NCI-H1417 treated with DMSO at 0.1 percent for 48 hours (cell line): ENCODE measurements around the gene DYNC1LI2.

ENCODE experiments used
- DNase-seq: peaks from one replicate; lab custom pipeline; 2025; lab: John Stamatoyannopoulos, UW

Gene DYNC1LI2

DNA sequence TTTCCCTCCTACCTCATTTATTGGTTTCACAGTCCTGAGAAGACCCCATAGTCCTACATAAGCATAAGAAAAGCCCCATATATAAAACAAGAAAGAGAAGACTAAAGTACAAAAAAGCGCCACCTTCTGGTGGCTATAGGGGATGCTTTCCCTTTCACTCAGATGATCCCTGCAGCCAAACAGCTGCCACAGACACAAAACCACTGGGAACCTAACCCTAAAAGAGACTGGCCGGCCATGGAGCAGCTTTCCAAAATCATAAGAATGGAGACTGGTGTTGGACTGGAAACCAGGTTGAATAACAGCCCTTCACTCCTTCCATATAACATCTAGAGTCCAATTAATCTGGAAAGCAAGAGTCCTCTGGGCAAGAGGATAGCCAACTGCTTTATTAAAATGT is 11.4 kb downstream of the DYNC1LI2 start:
- DNase-seq, result no peak

DNA sequence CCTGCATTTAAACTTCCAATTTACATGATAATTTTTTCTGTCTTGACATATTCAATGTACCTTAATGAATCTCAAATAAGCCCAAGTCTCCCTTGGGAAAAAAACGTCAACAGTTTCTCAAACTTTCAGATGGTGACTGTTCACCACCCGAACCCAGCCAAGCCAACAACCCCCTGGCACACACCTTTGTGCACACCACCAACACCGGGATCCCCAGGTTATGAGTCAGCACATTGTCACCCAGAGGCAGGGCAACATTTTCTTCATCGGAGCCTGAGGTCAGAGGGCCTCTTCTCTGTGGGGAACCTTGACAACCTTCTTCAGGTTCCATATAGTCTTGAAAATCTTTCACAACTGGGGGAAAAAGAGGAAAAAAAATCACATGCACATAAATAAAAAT is 15.5 kb downstream of the DYNC1LI2 start:
- DNase-seq, result no peak

DNA sequence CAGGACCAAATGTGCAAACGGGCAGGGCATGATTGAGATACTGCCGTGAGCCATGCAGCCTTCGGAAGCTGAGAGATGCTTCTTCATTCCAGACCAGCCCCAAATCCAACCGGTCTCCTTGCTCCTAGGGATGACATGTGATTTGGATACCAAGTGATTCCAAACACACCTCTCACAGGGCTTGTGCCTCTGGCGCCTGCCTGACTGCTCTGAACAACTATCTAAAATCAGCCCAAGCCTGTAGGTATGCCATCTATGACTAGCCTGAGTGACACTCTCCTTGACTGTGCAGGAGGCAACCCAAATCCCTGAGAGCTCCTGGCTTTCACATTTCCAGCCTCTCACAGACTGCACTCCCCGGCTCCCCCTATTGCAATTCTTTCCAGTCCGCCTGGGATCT is 20.3 kb downstream of the DYNC1LI2 start:
- DNase-seq, result no peak

DNA sequence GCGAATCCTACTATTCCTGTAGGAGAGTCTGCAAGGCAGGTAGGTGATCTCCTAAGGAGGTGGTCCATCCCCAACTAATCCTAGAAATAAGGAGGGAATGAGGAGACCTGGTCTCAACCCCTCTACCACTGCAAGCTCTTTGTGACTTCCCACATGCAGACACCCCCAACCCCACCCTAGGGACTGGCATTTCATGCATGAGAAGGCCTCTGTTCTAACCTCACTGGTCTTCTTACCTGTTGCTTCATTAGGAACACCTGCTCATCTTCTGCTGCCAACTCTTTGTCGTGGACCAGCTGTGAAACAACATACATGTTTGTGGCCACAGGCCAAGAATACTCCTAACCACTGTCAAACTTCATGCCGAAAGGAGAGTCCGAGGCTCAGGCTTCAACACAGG is 22.6 kb downstream of the DYNC1LI2 start:
- DNase-seq, result no peak

DNA sequence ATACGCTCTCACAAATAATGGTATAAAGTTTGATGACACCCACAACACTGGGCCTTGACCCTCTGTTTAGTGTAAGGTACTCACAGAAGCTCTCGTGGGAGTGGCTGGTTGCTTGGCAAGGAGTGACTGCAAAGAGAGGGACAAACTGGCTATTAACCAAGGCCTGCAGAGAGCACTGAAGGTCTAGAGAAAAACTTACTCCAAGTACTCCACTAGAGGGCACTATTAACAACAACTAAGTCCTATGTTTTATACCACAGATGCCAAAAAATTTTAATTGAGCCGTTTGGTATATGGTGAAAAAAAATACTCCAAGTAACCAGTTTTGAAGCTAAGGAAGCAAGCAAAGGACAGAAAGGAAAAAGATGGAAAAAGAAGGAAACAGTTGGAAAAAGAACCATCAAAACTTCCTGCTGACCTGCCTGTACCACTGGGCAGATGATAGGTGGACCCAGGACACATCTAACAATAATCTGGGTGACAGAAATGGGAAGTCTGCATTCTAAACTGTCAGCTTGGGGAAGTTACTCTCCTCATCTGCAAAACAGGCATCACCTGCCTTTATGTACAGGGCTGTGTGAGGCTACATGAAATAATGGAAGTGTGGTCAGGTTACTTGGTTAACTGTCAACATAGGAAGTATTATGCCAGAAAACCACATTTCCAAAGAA is 23.2 kb downstream of the DYNC1LI2 start:
- DNase-seq, result no peak

DNA sequence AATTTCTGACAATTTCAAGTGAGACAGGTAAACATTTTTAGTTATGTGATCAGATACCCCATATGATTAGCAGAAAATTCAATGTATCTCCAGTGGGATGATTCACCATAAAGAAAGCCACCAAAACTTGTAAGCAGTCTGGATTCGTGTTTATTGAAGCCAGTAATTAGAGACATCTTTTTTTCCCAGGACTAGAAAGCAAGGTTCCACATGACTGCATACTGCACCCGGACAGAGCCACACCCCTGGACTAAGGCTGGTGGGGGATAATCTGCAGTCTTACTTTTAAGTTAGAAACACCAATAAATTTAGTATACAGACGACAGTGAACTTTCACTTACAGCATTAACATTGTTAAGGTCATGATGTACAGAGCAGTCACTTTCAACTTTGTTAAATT is 30.6 kb downstream of the DYNC1LI2 start:
- DNase-seq, result no peak

DNA sequence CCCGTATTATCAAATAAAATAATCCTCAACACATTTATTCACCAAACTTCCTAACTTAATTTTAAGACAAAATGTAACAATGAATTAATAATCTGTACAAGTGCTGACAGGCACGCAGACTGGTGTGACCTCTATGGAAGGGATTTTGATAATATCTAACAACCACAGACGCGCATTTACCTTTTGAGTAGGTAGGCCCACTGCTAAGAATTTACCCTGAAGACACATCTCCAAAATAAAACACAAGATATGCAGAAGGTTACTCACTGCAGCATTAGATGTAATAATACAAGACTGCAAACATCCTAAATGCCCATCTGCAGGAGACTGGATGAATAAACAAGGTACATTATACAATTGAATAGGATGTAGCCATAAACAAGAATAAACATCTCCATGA is 32.2 kb downstream of the DYNC1LI2 start:
- no peak for DNase-seq

DNA sequence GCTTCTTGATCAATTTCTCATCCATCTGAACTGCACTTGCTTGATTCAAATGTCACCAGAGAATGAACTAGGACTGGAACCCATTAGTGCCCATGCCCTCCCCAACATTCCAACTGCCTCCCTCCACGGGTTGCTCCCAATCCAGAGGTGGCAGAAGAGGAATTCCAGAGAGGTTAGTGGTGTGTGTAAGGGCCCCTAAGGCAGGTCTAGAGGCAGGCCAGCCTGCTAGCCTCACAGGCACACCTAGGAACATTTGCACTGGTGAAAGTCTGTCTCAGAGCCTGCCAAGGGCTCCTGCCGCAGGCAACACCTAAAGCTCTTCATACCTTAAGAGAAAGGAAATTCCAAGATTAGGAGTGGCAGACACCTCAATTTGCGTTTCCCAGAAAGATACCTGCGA is 33.6 kb downstream of the DYNC1LI2 start:
- no peak for DNase-seq

DNA sequence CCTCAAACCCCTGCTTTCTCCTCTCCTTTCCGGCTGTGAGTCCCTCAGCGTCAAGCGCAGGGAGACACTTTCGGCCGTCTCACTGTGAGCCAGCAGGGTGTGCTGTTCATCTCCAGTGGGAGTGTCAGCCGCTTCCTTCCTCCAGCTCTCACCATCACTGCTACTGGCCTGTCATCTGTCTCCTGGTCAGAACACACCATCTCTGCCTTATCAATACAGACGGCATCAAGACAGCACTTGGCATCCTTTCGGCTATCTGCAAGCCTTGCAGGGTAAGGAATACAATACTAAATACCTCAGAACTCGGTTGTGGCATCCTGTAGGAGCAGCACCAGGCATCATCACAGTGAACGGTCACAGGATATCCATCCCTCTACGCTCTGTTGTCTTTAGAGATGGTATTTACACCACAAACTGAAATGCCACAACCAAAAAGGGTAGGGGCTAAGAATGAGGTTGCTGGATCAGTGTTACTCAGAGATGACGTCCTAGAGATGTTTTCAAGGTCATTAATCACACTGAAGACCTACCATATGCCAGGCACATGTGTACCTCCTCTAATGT is 34.2 kb downstream of the DYNC1LI2 start:
- no peak for DNase-seq

DNA sequence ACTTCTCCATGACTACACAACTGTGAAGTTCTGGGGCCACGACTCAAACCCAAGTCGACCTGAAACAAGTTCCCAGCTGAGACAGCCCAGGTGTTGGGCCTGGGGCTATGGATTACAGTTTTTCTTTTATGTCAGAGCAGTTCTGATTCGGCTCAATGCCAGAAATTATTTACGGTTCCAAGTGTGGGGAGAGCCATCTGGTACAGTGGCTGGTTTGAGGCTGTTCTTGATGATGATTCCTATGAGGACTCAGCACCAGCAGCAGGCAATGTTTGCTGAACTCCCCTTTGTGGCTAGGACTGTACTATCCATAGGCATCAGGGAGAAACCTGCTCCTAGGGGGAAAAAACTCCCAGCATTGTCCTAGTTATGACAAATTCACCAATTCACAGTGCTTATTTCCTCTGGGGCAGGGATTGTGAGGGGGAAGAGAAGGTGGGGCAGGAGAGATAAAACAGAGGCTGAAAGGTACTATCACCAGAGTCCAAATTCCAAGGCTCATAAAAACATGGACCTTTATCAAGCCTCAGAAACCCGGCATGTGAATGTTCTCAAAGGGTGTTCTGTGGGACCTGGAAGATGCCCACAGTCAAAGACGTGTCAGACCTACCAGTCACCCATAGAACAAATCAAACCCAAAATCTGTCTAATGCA is 36.6 kb downstream of the DYNC1LI2 start:
- DNase-seq, result no peak

DNA sequence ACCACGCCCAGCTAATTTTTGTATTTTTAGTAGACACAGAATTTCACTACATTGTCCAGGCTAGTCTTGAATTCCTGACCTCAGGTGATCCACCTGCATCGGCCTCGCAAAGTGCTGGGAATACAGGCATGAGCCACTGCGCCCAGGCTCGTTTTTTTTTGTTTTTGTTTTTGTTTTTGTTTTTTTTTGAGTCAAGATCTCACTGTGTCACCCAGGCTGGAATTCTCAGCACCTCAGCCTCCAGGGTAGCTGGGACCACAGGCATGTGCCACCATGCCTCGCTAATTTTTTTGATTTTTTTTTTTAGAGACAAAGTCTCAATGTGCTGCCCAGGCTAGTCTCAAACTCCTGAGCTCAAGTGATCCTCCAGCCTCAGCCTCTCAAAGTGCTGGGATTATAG is 37.3 kb downstream of the DYNC1LI2 start:
- DNase-seq, result no peak

DNA sequence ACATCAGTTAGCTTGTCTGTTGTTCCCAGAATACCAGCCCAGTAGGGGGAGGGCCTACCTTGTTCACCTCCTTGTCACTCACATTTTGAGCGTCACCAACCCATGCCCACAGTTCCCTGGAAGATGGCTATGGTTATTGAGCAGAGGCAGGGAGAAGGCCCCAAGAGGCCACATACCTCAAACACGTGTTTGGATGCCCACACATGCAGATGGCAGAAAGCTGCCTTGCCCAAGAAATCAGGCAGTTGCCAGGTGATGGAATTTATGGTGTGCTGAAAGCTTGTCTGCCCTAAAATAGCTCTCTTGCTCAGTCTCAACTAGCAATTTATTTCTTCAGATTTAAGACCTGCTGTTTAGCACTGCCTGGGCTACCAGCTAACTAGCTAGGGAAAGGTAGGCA is 38.3 kb downstream of the DYNC1LI2 start:
- no peak for DNase-seq

DNA sequence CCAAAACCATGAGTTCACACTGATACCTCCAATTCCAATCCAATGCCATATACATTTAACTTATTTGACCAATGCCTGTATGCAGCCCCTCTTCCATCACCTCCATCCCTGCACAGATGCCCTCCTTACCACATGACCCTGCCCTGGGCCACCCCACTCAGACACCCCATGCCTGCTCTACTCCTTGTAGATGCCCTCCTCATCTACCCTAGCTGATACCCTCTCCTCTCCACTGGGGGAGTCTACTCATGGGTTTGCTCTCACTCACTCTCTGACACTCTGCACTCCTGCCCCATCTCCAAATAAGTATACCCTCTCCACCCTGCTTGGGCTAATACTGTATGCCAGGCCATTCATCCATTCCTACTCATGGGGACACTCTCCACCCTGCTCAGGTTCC is 38.9 kb downstream of the DYNC1LI2 start:
- DNase-seq, result no peak

DNA sequence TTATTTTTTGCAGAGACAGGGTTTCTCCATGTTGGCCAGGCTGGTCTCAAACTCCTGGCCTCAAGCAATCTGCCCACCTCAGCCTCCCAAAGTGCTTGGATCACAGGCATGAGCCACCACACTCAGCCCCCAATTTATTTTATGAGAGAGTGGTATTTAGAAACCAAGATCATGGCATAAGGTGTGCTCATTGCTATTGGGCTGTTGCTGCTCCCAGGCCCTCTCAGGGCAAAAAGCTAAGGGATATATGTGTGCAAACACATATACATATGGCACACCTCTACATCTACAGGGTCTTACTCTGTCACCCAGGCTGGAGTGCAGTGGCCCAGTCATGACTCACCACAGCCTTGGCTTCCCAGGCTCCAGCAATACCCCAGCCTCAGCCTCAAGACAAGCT is 39.8 kb downstream of the DYNC1LI2 start:
- no peak for DNase-seq

DNA sequence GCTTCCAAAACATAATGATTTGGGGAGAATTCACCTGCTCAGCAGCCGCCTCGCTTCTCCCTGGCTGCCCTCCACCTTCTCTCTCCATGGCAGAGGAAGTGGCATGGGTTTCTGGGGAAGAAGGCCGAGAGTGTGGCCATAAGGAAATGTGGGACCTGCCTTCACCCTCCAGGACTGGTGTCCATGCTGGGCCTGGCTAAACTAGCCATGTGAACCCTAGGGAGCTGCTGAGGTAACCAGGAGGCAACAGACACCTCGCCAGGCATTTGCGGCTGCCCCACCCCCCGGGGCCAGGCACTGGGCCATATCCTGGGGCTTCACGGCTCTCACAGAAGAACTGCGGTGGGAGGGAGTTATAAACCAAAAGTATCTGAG is 44.9 kb downstream of the DYNC1LI2 start:
- DNase-seq, result no peak

DNA sequence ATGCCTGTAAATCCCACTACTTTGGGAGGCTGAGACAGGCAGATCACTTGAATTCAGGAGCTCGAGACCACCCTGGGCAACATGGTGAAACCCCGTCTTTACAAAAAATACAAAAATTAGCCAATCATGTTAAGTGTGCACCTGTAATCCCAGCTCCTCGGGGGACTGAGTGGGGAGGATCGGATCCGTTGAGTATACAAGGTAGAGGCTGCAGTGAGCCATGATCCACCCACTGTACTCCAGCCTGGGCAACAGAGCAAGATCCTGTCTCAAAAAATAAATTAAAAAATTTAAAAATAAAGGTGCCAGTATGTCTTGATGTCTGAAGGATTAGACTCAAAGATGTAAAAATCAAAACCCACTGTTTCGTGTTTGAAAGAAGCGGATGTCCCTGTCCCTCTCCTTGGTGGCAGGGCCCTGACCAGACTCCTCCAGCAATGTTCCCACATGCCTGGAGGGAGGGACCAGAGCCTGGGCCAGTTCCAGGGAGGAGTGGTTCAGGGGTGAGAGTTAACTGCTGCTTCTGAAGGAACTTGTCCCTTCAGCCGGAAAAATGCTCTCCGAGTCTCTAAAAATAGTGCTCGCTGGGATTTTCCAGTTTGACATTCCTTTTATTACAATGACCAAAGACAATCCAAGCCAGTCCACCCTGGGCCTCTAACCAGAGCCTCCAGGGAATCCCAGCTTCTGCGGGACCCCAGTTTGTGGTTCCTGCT is 45.5 kb downstream of the DYNC1LI2 start:
- no peak for DNase-seq

DNA sequence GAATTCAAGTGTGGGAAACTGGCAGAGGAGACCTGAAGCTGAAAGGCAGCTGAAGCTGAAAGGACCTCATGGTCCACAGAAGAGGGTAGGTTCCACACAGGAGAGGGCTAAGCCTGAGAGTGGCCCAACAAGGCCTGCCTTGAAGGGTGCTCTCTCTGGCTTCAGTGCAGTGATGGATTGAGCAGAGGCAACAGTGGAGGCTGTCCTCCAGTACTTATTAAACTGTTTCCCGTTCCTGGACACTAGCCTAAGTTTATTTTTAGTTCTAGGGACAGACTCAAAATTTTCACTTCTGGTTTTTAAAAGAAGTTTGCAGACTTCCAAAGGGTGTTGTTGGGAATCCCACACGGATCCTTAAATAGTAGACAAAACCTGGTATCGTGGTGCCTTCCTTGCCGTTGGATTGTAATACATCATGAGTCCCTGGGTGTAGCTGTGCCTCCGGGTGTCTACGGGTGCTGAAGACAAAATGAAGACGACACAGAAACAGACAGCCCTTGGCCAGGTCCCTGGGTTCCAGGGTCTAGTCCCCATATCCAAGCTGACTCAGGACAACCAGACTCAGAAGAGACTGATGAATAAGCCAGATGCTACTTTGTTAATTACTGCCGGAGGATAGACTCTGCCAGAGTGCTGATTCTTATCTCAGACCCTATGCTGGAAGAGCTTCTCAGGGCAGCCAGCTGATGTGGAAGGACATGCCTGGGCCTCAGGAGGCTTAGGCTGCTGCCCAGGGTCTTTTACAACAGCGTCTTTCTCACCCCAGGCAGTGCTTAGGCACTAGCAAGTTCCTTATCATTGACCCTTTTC is 47.8 kb downstream of the DYNC1LI2 start:
- DNase-seq, result no peak

DNA sequence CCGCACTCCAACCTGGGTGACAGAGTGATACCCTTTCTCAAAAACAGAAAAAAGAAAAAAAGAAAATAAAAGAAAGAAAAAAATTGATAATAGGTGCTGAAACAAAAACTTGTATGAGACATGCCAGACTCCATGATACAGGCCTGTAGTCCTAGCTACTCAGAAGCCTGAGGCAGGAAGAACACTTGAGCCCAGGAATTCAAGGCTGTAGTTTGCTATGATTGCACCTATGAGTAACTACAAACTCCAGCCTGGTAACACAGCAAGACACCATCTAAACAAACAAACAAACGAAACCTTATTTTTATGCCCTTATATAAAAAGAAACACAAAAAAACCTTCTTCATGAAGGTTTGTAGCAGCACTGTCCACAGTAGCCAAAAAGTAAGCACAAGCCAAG is 49.9 kb downstream of the DYNC1LI2 start:
- DNase-seq, result no peak

DNA sequence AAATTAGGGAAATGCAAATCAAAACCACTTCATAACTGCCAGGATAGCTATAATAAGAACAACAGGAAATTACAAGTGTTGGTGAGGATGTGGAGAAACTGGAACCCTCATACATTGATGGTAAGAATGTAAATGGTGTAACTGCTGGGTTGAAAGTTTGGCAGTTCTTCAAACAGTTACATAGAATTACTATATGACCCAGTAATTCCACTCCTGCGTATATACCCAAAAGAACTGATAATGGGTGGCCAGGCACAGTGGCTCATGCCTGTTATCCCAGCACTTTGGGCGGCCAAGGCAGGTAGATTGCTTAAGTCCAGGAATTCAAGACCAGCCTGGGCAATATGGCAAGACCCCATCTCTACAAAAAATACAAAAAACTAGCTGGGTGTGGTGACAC is 50.4 kb downstream of the DYNC1LI2 start:
- DNase-seq, result no peak

DNA sequence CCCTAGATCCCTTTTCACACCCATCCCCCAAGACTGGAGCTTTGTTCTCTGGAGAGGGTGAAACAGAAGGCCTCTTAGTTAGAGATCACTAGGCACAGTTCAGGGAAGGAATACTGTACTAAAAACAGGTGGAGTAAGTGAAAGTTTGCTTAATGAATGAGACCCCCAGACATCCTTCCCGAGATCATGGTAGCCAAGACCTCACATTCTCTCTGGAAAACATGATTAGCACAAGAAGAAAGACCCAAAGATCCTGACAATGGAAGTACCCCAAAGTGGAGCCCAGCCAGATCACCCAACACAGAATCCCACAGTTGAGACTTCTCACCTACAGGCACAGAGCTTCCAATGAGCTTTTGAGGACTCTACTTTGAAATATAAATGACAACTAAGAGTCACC is 51.5 kb downstream of the DYNC1LI2 start:
- no peak for DNase-seq

DNA sequence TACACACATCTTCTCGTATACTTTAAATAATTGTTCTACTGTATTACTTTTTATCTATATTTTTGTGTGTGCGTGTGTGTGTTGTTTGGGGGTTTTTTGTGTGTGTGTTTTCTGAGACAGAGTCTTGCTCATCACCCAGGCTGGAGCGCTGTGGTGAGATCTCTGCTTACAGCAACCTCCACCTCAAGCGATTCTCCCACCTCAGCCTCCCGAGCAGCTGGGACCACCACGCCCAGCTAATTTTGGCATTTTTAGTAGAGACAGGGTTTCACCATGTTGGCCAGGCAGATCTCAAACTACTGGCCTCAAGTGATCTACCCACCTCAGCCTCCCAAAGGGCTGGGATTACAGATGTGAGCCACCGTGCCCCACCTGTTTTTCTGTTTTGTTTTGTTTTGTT is 53.4 kb downstream of the DYNC1LI2 start:
- no peak for DNase-seq
